PC-3 (cell line): ENCODE results near the gene TSPAN8. TPM values are rescaled to one million over a fixed set of nuclear protein-coding genes. Genes with fewer than 3 reads are reported as not detected.

ENCODE experiments used
- ATAC-seq: fragments of 200-7000 bp; cut with Tn5 transposase; 2 replicates; pipeline ENCODE4 v1.9.1; 2020; ENCODE audit warnings: mild to moderate bottlenecking, moderate library complexity
- BruUV-seq: library from RNA; stranded (reverse); fragments of 400-500 nt; replicated peaks from 2 replicates; lab custom pipeline; 2021; lab: Mats Ljungman, UMichigan
- CTCF ChIA-PET: fragments of 300-600 bp; sonication (Branson Sonifier 250); formaldehyde crosslinking; loops from one replicate; lab custom pipeline; 2022; ENCODE audit warnings: antibody characterized with exemption; lab: Charles Lee
- POLR2A ChIA-PET: fragments of 300-600 bp; sonication (Branson Sonifier 250); formaldehyde crosslinking; loops from one replicate; lab custom pipeline; 2022; ENCODE audit warnings: antibody characterized with exemption; ENCODE audit not compliant: unreplicated experiment; lab: Charles Lee
- DNase-seq: peaks from one replicate; pipeline ENCODE4 v3.0.0-alpha.2; 2015
- H2AFZ ChIP-seq: fragments of 300-600 bp; sonication (generic); 2 replicates; pipeline ENCODE4 v1.6.0; 2016; ENCODE audit warnings: antibody characterized with exemption, low read length
- H3F3A ChIP-seq: fragments of 300-600 bp; sonication (generic); one replicate; pipeline ENCODE4 v1.6.0; 2017; ENCODE audit warnings: antibody characterized with exemption, low read length, control low read depth, mild to moderate bottlenecking; ENCODE audit not compliant: unreplicated experiment
- H3K27ac ChIP-seq: fragments of 300-600 bp; sonication (generic); 2 replicates; pipeline ENCODE4 v1.5.1; 2016; ENCODE audit warnings: mild to moderate bottlenecking, low read length
- H3K27me3 ChIP-seq: fragments of 300-600 bp; sonication (generic); 2 replicates; pipeline ENCODE4 v1.6.1; 2016; ENCODE audit warnings: low read length, mixed read lengths
- H3K36me3 ChIP-seq: fragments of 300-600 bp; sonication (generic); 2 replicates; pipeline ENCODE4 v1.6.1; 2016; ENCODE audit warnings: low read depth, mixed run types, low read length, mixed read lengths
- H3K4me1 ChIP-seq: fragments of 300-600 bp; sonication (generic); 2 replicates; pipeline ENCODE4 v1.5.1; 2016; ENCODE audit warnings: low read length; ENCODE audit not compliant: insufficient read depth
- H3K4me2 ChIP-seq: fragments of 300-600 bp; sonication (generic); 2 replicates; pipeline ENCODE4 v1.6.0; 2016; ENCODE audit warnings: low read length
- H3K4me3 ChIP-seq: fragments of 300-600 bp; sonication (generic); 2 replicates; pipeline ENCODE4 v1.5.1; 2016; ENCODE audit warnings: mild to moderate bottlenecking, low read length, mixed read lengths
- H3K79me2 ChIP-seq: fragments of 300-600 bp; sonication (generic); 2 replicates; pipeline ENCODE4 v1.6.1; 2017; ENCODE audit warnings: low read length, mixed read lengths
- H3K9ac ChIP-seq: fragments of 300-600 bp; sonication (generic); 2 replicates; pipeline ENCODE4 v1.6.0; 2016; ENCODE audit warnings: mild to moderate bottlenecking, low read length
- H3K9me2 ChIP-seq: fragments of 300-600 bp; sonication (generic); replicated peaks from 2 replicates; pipeline ENCODE4 v1.6.1; 2016; ENCODE audit warnings: mixed run types, low read length, mixed read lengths
- H3K9me3 ChIP-seq: fragments of 300-600 bp; sonication (generic); 2 replicates; pipeline ENCODE4 v1.6.1; 2016; ENCODE audit warnings: low read length, mixed read lengths
- H4K20me1 ChIP-seq: fragments of 300-600 bp; sonication (generic); 2 replicates; pipeline ENCODE4 v1.6.1; 2016; ENCODE audit warnings: low read length, mixed read lengths
- EZH2 ChIP-seq: fragments of 300-600 bp; sonication (generic); IDR thresholded peaks from one replicate; pipeline ENCODE4 v1.6.1; 2017; ENCODE audit warnings: antibody characterized with exemption, mild to moderate bottlenecking, low read length; ENCODE audit not compliant: unreplicated experiment
- EZH2phosphoT487 ChIP-seq: fragments of 300-600 bp; sonication (generic); IDR thresholded peaks from 2 replicates; pipeline ENCODE4 v1.6.1; 2018; ENCODE audit warnings: mild to moderate bottlenecking, antibody characterized with exemption, low read length, borderline replicate concordance
- intact Hi-C: fragments of 100-400 bp; cut with micrococcal nuclease; formaldehyde crosslinking; loops from 2 replicates; pipeline ENCODE4 v1.9.0; 2023
- total RNA-seq: library from RNA; depleted of rRNA; stranded (reverse); fragments of >200 nt; gene quantifications from 2 replicates; pipeline ENCODE4 v1.2.3, GENCODE V29; 2014
- TF ChIP-seq, protein P1 (sequence below): fragments of 300-600 bp; sonication (generic); conservative IDR thresholded peaks from 2 replicates; pipeline ENCODE4 v1.5.1; 2017; ENCODE audit warnings: antibody characterized with exemption, low read depth, mild to moderate bottlenecking, low read length

The TSPAN8 gene
- total RNA-seq, 1 experiment from 2014 or later, result 1.3 TPM

GRCh38 chr12:71135812-71136176, 22.0 kb downstream of the TSPAN8 start:
- no peak overlapping the region for H3K27ac ChIP-seq
- H4K20me1 ChIP-seq, result no peaks in the 10 kb centered on the region
- no peak overlapping the region for H3K9ac ChIP-seq
- H3K4me1 ChIP-seq, result peaks cover 11% of the 10 kb centered on the region
- no peaks in the 10 kb centered on the region for H3K36me3 ChIP-seq
- TF ChIP-seq EZH2phosphoT487, result no peak
- no peak for TF ChIP-seq EZH2
- TF ChIP-seq, protein P1, sequence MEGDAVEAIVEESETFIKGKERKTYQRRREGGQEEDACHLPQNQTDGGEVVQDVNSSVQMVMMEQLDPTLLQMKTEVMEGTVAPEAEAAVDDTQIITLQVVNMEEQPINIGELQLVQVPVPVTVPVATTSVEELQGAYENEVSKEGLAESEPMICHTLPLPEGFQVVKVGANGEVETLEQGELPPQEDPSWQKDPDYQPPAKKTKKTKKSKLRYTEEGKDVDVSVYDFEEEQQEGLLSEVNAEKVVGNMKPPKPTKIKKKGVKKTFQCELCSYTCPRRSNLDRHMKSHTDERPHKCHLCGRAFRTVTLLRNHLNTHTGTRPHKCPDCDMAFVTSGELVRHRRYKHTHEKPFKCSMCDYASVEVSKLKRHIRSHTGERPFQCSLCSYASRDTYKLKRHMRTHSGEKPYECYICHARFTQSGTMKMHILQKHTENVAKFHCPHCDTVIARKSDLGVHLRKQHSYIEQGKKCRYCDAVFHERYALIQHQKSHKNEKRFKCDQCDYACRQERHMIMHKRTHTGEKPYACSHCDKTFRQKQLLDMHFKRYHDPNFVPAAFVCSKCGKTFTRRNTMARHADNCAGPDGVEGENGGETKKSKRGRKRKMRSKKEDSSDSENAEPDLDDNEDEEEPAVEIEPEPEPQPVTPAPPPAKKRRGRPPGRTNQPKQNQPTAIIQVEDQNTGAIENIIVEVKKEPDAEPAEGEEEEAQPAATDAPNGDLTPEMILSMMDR, result no peak
- H3K27me3 ChIP-seq, result no peaks in the 10 kb centered on the region
- ATAC-seq (peak; percentile 90), DNase-seq (peak; percentile 89)
- BruUV-seq, result no TSS peak
- no peaks in the 10 kb centered on the region for H3K79me2 ChIP-seq
- H3K4me3 ChIP-seq, result no peak overlapping the region
- intact Hi-C loops, result no loop called here
- H3K4me2 ChIP-seq, result peak overlapping the region; percentile 22
- no peaks in the 10 kb centered on the region for H3K9me2 ChIP-seq
- no peak overlapping the region for H2AFZ ChIP-seq
- H3F3A ChIP-seq, result no peaks in the 10 kb centered on the region
- no peaks in the 10 kb centered on the region for H3K9me3 ChIP-seq
- POLR2A ChIA-PET, result interaction anchor here (0.7 kb wide), 1 partner anchor 79 kb away, joined by 5 read pairs; no protein-coding TSS in a partner anchor
- CTCF ChIA-PET, result no interaction called here

DNA sequence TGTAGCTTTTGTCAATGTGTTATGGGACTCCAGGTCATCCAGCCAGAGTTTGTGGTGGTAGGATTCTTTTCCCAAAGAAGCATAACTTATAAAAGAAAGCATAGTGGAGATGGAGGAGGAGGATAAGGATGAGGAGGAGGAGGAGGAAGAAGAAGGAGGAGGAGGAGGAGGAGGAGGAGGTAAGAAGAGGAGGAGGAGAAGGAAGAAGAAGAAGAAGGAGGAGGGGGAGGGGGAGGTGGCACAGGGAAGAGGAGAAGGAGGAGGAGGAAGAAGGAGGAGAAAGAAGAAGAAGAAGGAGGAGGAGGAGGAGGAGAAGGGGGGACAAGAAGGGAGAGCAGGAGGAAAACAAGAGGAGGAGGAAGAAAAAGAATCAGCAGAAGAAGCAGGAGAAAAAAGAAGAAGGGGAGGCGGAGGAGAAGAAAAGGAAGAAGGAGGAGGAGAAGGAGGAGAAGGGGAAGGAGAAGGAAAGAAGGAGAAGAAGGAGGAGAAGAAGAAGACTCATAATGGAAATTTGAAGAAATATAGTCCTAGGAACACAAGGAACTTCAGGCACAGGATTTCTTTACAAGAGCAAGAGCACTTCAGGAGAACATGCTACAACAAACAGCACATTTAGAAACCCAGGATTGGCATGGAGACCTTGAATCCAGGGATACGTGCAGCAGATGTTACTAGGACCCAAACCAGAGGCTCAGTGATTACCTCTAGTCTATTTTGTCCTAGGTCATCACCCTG, 22.6 kb downstream of the TSPAN8 start:
- CTCF ChIA-PET, result no interaction called here
- TF ChIP-seq EZH2phosphoT487, result no peak
- TF ChIP-seq, protein P1, result no peak
- TF ChIP-seq EZH2, result no peak
- Histone ChIP-seq H2AFZ (no peak overlapping the region), H3K4me3 (no peak overlapping the region), H3K4me1 (peaks cover 11% of the 10 kb centered on the region), H3K27ac (no peak overlapping the region), H3F3A (no peaks in the 10 kb centered on the region), H3K9ac (no peak overlapping the region), H4K20me1 (no peaks in the 10 kb centered on the region), H3K9me3 (no peaks in the 10 kb centered on the region), H3K4me2 (peak overlapping the region; percentile 22), H3K36me3 (no peaks in the 10 kb centered on the region), H3K79me2 (no peaks in the 10 kb centered on the region), H3K9me2 (no peaks in the 10 kb centered on the region), H3K27me3 (no peaks in the 10 kb centered on the region)
- POLR2A ChIA-PET, result interaction anchor here (0.7 kb wide), 1 partner anchor 79 kb away, joined by 5 read pairs; no protein-coding TSS in a partner anchor
- intact Hi-C loops, result no loop called here
- ATAC-seq, result no peak
- no peak for DNase-seq
- no TSS peak for BruUV-seq

DNA sequence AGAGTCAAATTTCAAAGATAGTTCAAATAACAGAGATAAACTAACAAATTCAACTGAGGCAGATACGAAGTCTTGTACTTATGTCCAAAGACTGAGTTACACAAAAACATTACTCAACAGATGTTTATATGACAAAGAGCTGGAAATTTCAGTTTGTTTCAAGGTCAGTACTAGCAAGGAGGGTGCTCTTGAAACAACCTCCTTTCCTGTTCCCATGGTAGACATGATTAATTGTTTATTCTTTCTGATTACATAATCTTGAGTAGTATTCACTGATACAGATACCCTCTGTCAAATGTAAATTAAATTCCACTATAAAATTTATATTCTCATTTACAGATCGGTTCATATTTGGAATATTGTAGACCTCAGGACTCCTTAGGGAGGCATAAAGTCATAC, 23.4 kb downstream of the TSPAN8 start:
- no peaks in the 10 kb centered on the region for H4K20me1 ChIP-seq
- no peaks in the 10 kb centered on the region for H3F3A ChIP-seq
- ChIA-PET CTCF (no interaction called here), POLR2A (no interaction called here)
- H3K9me2 ChIP-seq, result no peaks in the 10 kb centered on the region
- intact Hi-C loops, result no loop called here
- no peaks in the 10 kb centered on the region for H3K79me2 ChIP-seq
- H3K27me3 ChIP-seq, result no peaks in the 10 kb centered on the region
- no peak overlapping the region for H3K4me2 ChIP-seq
- TF ChIP-seq EZH2, result no peak
- no peak for TF ChIP-seq EZH2phosphoT487
- TF ChIP-seq, protein P1, result no peak
- no peaks in the 10 kb centered on the region for H3K36me3 ChIP-seq
- ATAC-seq (peak; percentile 38), DNase-seq (no peak)
- no peak overlapping the region for H2AFZ ChIP-seq
- H3K9me3 ChIP-seq, result no peaks in the 10 kb centered on the region
- no peak overlapping the region for H3K27ac ChIP-seq
- no peak overlapping the region for H3K9ac ChIP-seq
- BruUV-seq, result no TSS peak
- H3K4me1 ChIP-seq, result peaks cover 11% of the 10 kb centered on the region
- no peak overlapping the region for H3K4me3 ChIP-seq
